Superior temporal gyrus (tissue), 1 donor: ENCODE data around the gene ICE2.

Experiments
- DNase-seq: peaks from one replicate; pipeline ENCODE4 v3.0.0-alpha.2; 2016; ENCODE audit errors: extremely low spot score

The ICE2 gene

DNA sequence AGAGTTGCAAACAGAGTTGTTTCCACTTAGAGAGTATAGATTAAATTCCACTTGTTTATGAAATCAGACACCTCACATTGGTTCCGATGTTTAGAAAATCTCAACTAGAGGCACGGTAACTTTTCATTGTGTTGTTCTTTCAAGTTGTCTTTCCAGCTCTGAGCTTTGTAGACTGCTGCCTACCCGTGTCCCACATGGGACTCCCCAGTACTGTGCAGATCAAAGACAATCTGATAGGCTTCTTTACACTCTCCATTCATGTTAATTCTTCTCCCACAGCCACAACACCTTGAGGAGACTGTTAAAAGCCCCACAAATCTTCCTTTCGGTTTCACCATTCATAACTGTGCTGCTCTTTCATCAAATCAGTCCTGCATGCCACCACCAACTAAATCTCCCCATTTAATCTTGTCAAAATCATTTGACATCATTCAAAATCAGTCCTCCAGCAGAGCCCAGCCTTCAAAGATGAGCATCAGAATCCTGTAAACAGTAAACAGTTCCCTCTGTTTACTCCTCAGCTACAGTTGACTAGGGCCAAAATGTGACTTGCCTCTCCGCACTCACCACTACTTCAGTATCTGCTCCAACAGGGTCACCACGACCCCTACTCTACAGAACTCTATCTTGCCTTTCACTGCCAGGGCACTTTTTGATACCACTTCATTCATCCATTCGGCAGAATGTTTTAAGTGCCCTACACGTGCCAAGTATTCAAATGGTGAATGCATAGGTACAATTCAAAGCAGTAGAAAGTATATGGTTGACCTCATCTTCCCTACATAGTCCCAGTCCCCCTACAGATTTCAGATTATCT, 89.5 kb downstream of the ICE2 start:
- no peak for DNase-seq

DNA sequence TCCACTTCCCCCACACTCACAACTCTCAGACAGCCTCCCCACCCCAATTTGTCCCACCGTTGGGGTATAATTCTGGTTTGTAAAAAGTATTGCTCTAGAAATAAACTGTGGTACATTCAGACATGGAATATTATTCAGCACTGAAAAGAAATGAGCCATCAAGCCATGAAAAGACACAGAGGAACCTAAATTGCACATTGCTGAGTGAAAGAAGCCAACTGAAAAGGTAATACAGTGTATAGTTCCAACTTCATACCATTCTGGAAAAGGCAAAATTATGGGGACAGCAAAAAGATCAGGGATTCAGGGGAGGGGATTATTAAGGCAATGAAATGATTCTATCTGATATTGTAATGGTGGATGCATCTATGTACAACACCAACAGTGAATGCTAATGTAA, 91.6 kb downstream of the ICE2 start:
- DNase-seq = no peak

DNA sequence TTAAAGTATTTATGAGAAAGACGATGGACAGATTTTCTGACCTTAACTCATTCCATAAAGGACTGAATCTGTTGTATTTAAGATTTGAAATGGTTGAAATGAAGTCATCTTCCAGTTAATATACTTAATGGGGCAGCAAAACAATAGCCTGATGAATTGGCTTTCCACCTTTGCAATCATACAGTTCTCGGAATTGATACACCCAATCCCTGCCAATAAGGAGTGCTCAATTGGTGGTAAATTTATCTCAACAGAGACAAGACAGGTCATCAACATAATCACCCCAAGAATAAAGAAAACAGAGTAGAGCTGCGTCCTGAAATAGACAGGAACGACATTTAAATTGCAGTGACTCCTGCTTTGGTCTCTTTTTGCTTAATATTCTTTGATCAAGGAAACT, 92.3 kb downstream of the ICE2 start:
- no peak for DNase-seq

DNA sequence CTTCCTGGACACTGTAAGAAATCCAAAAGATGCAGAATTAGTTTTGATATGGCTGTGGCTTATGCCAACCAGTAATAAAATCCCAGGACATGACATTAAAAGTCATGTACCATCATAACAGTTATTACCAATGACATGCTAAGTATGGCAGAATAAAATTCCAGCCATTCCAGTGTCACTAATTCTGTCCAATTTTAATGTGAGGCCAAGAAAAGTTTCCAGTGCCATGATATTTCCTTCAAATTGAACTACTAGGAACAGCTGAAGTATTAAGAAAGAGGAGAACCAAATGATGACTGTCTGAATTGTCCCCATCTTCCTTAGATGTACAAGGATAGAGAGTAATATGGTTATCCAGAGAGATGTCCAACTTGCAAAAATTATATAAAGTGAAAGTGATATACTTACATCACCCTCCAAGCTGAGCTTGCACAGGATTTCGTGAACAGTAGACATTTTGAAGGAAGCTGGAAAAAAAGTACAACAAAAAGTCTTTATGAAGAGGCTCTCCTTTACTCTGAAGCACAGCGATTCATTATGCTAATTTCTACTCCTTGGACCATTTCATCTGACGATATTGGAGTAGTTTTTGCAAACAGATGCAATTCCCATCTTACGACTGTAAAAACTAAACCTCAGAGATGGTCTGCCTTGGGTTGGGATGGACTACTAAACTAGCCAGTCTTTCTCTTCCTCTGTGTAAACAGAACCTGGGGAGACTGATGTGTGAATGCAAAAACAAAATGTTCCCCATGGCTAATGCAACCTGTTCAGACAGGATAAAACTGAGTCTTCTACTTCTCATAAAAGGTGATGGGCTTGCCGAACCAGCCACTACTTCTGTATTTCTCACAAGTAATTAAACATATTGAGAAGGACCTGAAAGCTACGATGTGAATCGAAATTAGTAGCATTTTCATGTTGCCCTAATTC, 93.1 kb downstream of the ICE2 start:
- DNase-seq = no peak

DNA sequence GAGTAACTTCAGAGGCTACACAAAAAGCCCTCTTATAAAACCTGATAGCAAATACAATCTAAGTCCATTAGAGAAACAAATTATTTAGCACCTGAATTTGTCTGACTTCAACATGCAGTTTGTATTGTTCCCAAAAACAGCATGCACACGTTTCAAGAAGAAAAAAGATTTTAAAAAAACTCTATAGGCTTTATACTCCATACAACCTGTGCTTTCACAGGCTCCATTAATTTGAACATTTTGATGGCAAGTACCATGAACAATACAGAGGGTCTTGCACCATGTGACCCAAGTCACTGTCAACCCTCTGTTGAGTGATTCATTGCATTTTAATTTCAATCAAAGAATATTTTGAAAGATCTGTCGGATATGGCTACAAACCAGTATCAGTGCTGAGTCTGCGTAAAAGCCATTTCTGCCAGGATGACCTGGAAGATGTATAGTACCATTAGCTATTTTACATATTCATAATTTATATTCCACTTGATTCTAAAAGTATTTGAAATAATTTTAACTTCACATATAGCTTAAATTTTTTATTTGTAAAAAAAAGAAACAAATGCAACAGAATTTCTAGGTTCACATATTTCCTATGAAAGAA, 94.3 kb downstream of the ICE2 start:
- no peak for DNase-seq

DNA sequence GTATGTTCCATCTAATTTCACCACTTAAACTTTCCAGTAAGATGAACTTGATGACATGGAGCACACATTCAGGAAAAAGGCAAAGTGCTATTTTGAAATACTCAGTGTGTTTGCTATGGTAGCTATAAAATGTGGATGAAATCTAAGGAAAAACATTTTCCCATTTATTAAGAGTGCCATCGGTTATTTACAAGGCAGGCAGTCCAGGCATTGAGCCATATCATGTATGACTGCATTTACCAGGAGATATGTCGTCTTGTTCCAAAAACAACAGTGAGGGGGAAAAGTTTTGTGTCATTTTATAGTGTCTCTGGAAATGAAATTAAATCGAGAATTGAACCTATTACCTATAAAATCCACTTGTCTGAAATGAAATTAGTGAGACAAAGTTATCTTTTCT, 94.9 kb downstream of the ICE2 start:
- no peak for DNase-seq

DNA sequence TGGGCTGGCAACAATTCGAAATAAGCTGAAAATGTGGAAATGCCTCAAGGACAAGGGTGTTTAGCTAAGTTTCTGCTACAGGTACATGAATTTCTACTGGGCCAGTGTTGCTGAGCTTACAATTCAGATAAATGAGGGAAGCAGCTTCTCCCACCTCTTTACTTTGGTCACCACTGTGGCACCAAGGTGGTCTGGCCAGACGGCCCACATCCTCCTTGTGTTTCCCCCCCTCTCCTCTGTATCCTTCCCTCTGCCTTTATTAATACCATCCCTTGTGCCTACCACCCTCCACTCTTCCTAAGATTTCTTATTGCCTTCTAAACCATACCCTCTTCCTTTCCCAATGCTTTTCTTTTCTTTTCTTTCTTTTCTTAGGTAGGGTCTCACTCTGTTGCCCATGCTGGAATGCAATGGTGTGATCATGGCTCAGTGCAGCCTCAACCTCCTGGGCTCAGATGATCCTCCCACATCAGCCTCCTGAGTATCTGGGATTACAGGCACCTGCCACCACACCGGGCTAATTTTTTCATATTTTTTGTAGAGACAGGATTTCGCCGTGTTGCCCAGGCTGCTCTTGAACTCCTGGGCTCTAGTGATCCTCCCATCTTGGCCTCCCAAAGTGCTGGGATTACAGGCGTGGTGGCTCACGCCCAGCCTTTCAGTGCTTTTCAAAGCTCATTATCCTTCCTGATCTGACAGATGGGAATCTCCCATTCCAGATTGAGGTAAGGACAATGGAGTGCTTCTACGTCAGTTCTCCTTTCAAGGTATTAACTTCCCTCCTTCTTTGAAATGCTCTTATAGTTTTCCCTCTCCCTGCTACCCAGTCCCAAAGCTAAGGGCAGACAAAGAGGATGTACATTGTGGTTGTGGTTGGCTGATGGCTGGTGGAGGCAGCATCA, 95.9 kb downstream of the ICE2 start:
- no peak for DNase-seq

DNA sequence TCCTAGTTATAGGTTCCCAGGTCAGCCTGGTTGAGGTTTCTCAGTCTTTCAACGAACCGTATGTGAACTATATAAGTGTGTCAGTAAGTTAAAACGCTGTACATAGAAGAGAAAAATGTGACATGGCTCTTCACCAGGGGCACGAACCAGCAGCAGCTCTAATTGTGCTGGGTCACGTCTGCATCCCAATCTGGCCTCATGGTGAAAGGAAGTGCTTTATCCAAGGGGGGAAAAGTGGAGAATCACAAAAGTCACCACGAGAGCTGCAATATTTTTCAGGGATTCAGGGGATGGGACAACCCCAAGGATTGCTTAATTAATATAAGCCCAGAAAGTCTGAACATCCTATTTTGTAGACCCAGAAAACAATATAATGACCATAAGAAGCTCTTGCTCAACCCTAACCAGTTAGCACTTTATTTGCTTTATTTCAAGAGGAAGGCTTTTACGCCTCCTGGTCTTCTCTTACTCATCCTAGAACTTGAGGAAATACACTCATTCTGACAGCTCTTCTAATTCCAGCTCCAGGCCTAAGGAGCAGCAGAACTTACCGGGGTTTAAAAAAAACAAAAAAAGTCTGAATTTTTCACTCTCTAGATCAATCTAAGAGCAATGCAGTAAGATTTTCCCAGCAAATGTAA, 97.7 kb downstream of the ICE2 start:
- no peak for DNase-seq

DNA sequence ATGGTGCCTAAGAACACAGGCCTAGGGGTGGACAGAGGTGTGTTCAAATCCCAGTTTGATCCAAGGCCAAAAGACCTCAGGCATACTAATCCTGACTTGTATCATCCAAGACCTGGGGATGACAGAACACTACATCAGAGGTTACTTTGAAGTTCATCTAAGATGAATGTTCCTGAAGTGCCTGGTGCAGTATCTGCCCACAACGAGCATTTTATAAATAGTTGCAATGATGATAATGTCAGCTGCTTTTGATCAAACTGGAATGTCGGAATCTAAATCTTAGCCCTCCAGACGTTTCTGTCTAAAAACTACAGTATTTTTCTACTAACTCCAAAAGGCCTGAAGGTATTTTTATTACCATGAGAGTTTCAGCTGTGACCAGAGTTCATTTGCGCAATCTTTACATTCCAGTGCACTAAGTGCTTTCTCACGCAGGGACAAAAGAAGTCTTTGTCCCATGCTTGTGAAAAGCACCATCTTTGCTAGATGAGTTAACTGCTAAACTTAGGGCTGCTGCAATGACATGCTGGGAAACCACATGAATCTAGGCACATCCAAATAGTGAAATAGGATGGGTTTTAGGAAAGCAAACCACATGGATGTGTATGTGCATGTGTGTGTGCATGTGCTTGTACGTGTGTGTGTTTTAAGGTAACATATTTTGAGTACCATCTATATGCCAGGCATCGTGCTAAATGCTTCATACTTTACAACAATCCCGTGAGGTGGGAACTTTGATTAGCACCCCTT, 99.2 kb downstream of the ICE2 start:
- no peak for DNase-seq

DNA sequence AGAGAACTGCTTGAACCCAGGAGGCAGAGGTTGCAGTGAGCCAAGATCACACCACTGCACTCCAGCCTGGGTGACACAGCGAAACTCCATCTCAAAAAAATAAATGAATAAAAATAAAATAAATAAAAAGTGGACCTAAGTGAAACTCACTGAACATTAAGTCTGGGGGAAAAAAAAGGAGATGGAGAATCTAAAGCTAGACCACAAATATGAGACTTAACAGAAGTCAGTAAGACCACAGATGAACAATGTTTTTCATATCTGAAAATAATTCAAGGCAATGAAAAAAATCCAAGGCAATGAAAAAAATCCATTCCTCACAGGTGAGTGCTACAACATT, 99.8 kb downstream of the ICE2 start:
- DNase-seq = no peak

DNA sequence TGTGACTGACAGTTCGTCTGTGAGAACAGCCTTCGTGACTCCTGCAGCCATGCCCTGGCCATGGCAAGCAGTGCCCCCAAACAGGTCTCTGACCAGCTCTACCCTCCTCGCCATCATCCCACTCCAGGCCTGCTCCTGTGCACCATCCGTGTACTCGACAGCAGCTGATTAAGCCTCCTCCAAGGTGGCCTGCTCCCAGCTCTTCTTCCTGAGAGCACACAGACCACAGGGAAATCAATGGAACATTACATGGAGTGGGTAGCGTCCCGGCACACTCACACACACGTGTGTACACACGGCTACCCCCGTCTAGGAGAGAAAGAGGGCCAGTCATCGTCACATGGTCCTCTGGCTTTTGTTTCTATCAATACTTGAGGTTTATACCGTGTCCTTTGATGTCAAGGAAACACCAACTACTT, 102.3 kb downstream of the ICE2 start:
- DNase-seq = no peak

DNA sequence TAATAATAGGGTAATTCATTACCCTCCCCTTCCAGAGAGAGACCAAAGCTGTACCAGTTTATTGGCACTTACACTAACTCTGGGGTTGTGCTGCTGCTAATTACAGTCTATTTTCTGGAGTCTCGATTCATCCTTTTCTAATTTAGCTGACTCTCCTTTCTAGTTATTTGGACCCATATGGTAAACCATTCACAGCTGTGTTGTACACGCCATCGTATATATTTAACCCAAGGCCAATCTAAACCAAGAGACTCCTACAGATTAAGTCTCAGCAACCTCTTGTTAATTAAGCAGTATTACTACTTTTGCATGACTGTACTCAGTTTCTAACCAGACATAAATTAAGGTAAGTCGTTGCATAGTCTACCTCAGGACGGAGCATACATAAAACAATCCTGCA, 103.6 kb downstream of the ICE2 start:
- DNase-seq = no peak

DNA sequence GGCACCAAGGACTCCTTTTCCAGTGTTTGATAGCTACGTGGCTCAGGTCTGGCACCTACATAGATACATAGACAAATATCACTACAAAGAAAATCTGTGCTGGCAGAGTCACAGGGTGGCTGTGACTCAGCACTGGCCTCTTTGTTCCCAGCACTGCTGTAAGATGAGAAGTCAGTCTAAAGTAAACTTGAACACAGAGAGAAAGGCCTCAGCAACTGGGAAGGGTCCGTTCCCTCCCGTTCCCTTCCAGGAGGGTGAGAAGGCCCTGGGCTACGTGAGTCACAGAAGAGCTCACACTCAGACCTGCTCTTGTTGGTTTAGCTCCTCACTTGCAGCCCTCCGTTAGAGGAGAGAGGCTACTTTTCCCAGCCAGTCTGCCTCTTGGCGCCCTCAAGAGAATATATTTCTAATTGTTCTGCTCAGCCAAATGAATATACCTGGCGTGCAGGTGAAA, 104.3 kb downstream of the ICE2 start:
- no peak for DNase-seq

DNA sequence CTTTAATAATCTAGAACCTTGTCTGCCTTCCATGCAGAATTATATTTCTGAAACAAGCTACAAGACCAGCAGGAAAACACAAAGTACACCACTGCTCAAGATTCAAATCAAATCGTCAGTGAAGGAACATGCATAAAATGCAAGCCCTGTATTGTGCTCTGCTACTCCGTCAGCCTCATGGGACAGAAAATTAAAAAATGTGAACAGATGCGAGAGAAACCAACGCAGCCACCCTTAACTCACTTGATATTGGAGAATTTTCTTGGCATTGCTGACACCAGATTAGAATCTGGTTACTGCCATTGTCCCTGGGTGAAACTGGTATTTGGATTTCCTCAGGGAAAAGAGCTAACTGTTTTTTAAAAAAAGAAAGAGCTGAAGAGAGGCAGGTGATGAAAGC, 104.7 kb downstream of the ICE2 start:
- no peak for DNase-seq

DNA sequence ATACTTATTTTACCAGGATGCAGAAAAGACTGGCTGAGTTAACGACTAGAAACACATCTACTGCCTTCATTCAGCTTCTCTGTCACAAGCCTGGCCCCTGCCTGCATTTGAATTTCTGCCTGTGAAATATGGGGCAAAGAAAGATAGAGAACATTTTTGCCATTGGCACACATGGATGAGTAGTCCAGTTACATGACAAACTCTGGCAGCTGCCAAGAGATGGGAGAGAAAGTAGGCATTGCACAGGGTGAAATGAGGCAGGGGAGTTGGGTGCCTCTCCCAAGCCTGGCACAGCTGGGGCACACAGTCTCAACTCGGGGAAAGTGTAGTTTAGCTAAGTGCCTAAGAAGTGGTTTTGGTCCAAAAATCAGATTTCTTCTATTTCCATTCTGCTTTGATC, 105.2 kb downstream of the ICE2 start:
- no peak for DNase-seq

DNA sequence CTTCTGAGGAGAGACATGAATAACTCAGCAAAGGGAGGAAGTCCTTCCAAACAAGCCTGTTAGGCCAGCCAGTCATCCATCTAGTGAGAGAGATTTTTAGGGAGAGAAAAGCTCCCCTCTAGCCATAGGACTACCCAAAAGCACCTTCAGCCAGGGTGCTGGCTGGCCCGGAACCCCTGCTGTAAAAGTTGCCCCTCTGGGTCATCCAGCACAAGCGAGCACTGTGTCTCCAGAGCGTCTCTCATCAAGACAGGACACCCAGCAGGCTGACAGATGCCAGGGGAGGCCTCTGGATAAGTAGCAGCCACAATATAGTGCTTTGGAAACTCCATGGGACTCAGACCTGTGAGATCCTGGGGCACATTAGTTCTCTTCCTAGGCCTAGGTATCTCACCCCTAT, 105.6 kb downstream of the ICE2 start:
- DNase-seq = no peak

DNA sequence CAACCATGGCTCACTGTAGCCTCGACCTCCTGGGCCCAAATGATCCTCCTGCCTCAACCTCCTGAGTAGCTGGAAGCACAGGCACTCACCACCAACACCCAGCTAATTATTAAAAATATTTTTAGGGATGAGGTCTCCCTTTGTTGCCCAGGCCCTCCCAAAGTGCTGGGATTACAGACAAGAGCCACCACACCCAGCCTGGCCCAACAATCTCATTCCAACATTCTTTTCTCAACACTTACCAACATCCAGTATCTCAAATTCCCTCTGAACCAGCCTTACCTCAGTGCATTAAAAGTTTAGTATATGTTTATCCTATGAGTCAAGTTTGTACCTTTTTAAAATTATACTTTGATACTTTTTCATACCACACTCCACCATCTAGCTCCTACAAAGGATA, 106.2 kb downstream of the ICE2 start:
- DNase-seq = no peak

DNA sequence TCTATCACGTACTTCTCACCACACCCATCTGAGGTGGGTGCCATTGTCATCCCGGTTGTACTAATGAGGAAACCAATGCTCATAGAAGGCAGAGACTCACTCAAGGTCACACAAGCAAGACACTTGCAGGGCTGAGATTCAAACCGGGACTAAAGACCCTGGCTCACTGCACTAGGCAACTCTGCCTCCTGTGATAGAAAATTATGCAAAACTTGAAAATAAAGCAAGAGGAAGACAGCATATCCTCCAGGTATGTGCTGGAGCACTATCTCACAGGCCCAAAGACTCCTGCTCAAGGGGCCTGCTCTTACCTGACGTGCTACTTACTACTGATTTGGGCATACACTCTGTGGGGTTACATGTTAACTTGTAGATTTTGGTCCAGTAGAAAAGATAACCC, 106.7 kb downstream of the ICE2 start:
- no peak for DNase-seq

DNA sequence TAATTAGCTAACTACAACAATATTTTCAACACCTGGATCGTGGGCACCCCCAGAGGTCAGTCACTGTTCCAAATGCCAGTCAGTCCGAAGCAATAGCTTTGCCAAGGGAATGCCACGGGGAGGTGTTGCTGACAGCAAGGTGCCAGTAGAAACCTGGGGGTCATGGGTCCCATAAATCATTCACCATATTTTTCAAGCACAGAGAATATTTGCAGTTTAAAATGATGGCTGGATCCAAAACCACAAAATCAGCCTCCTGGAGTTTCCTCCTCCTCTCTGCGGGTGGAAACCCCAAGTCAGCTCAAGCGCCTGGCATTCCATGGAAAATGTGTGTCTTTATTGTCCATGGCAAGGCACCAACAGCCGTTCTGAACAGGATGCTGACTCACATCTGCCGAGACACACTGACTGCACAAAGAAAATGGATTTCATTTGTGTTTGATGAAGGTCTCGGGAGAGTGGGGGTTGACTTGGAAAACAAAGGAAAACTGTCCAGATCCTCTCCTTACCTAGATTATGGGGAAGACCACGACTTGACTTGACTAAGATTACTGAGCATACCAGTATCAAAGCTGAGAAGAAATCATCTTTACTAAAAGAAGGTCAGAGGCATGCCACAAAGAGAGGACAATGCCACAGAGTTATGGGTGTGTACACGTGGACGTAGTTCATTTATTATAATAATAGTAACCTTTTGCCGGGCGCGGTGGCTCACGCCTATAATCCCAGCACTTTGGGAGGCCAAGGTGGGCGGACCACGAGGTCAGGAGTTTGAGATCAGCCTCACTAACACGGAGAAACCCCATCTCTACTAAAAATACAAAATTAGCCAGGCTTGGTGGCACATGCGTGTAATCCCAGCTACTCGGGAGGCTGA, 107.5 kb downstream of the ICE2 start:
- DNase-seq = no peak

DNA sequence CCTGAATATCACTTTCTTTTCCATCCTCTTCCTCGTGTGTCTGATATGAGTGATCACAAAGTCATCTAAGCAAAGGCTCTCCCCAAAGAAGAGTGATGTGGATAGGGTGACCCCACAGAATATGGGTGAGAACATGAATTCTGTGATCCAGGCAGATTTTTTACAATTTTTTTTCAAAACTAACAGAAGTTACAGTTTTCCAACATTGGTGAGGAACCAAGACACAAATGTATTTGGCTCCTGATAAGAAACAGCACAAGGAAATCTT, 108.1 kb downstream of the ICE2 start:
- DNase-seq = no peak
